Common myeloid progenitor, CD34-positive (primary cell): ENCODE data around the gene ARL8B.

ENCODE experiments used
- CTCF ChIA-PET: fragments of 350-600 bp; sonication (Branson Sonifier 250); formaldehyde crosslinking; loops from one replicate; lab custom pipeline; 2021; ENCODE audit warnings: antibody characterized with exemption; lab: Charles Lee
- POLR2A ChIA-PET: fragments of 350-600 bp; sonication (Branson Sonifier 250); formaldehyde crosslinking; loops from one replicate; lab custom pipeline; 2021; ENCODE audit warnings: antibody characterized with exemption; lab: Charles Lee
- DNase-seq, 3 donors: peaks; one replicate each; pipeline versions ENCODE4 v3.0.0 to v3.0.0-alpha.2; 2013
- H3K27ac ChIP-seq, 2 experiments: 1 replicate in 1 of 2; 2 replicates in 1 of 2; pipeline ENCODE4 v1.7.0; 2013; ENCODE audit warnings: inconsistent platforms in 2 of 2, low read length in 2 of 2, mild to moderate bottlenecking in 2 of 2, low read depth in 1 of 2, moderate library complexity in 1 of 2; ENCODE audit not compliant: severe bottlenecking in 2 of 2, insufficient read depth in 1 of 2, poor library complexity in 1 of 2
- H3K27me3 ChIP-seq, 5 experiments: replicated peaks in 2 of 5; 1 replicate in 3 of 5; 2 replicates in 2 of 5; pipeline versions ENCODE4 v1.6.1 to v1.7.0; 2013; ENCODE audit warnings: low read length in 4 of 5, mild to moderate bottlenecking in 2 of 5, moderate library complexity in 2 of 5, inconsistent platforms in 1 of 5; ENCODE audit not compliant: insufficient read depth in 5 of 5, control insufficient read depth in 4 of 5
- H3K36me3 ChIP-seq, 4 experiments: 1 replicate in 2 of 4; 2 replicates in 2 of 4; pipeline versions ENCODE4 v1.6.1 to v1.7.0; 2013; ENCODE audit warnings: low read length in 3 of 4, control low read depth in 1 of 4, mild to moderate bottlenecking in 1 of 4; ENCODE audit not compliant: control insufficient read depth in 4 of 4, insufficient read depth in 4 of 4
- H3K4me1 ChIP-seq, 4 experiments: 1 replicate in 3 of 4; 2 replicates in 1 of 4; pipeline versions ENCODE4 v1.6.1 to v1.7.1; 2013; ENCODE audit warnings: low read length in 3 of 4, mild to moderate bottlenecking in 3 of 4, control low read depth in 1 of 4, inconsistent platforms in 1 of 4, moderate library complexity in 1 of 4; ENCODE audit not compliant: control insufficient read depth in 4 of 4, insufficient read depth in 4 of 4; ENCODE audit errors: control extremely low read depth in 1 of 4
- H3K4me3 ChIP-seq, 7 experiments: 1 replicate in 4 of 7; 2 replicates in 3 of 7; pipeline versions ENCODE4 v1.5.1 to v1.7.0; 2013; ENCODE audit warnings: mild to moderate bottlenecking in 7 of 7, low read length in 6 of 7, moderate library complexity in 6 of 7, inconsistent platforms in 2 of 7, low read depth in 2 of 7, control low read depth in 1 of 7; ENCODE audit not compliant: insufficient read depth in 4 of 7, control insufficient read depth in 1 of 7; ENCODE audit errors: extremely low read depth in 1 of 7
- H3K9me3 ChIP-seq, 5 experiments: 1 replicate in 4 of 5; 2 replicates in 1 of 5; pipeline versions ENCODE4 v1.6.1 to v1.7.1; 2013; ENCODE audit warnings: low read length in 4 of 5, mild to moderate bottlenecking in 2 of 5, inconsistent platforms in 1 of 5, low read depth in 1 of 5, moderate library complexity in 1 of 5; ENCODE audit not compliant: control insufficient read depth in 4 of 5, insufficient read depth in 2 of 5; ENCODE audit errors: control extremely low read depth in 1 of 5
- WGBS: methylation state at CpG from one replicate; pipeline ENCODE4 v1.1.5; 2013; ENCODE audit not compliant: insufficient coverage; 5-methylcytosine and 5-hydroxymethylcytosine counted together

ARL8B gene

GRCh38 chr3:5151586-5151985 lies 29.5 kb downstream of the ARL8B start:
- Histone ChIP-seq H3K27ac (no peak overlapping the region), H3K9me3 (peaks cover 4 to 15% (median 8%) of the 10 kb centered on the region in 5 experiments), H3K4me3 (no peak overlapping the region), H3K4me1 (no peaks in the 10 kb centered on the region), H3K36me3 (peaks cover 3 to 31% (median 11%) of the 10 kb centered on the region in 4 experiments), H3K27me3 (no peaks in the 10 kb centered on the region)
- 100% methylated on average over 5 of the region's 6 CpGs for WGBS
- no peak for DNase-seq
- ChIA-PET POLR2A (no interaction called here), CTCF (interaction anchor here (0.7 to 2.1 kb wide), 5 partner anchors 9 to 30 kb away, joined by 3 to 7 read pairs (median 3); no protein-coding TSS in a partner anchor)

DNA sequence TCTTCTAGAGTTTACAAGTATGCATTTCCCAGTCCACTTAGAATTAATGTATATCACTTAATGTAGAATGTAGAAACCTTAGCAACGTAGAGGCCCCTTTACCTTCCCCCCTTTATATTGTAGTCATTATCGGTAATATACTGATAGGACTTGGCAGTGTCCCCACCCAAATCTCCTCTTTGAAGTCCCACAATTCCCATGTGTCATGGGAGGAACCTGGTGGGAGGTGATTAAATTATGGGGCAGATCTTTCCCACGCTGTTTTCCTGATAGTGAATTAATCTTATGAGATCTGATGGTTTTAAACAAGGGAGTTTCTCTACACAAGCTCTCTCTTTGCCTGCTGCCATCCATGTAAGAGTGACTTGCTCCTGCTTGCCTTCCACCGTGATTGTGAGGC lies 31.0 kb downstream of the ARL8B start:
- Histone ChIP-seq H3K27ac (no peak overlapping the region), H3K4me3 (no peak overlapping the region), H3K4me1 (no peaks in the 10 kb centered on the region), H3K9me3 (peaks cover 4 to 8% (median 7%) of the 10 kb centered on the region in 5 experiments), H3K27me3 (no peaks in the 10 kb centered on the region), H3K36me3 (peaks cover 3 to 21% (median 10%) of the 10 kb centered on the region in 4 experiments)
- no CpG with 5 or more reads among the region's 4 CpGs for WGBS
- POLR2A ChIA-PET = no interaction called here
- no peak for DNase-seq
- CTCF ChIA-PET = no interaction called here

- DNase-seq = no peak
- Histone ChIP-seq H3K4me3 (no peak overlapping the region), H3K27me3 (no peaks in the 10 kb centered on the region), H3K27ac (no peak overlapping the region), H3K9me3 (peaks cover 4 to 8% (median 4%) of the 10 kb centered on the region in 5 experiments), H3K36me3 (peaks cover 0 to 13% (median 4%) of the 10 kb centered on the region in 4 experiments), H3K4me1 (peaks cover 0 to 7% (median 0%) of the 10 kb centered on the region in 4 experiments)
- POLR2A ChIA-PET = no interaction called here
- CTCF ChIA-PET = interaction anchor here (1.7 kb wide), 1 partner anchor 26 kb away, joined by 4 read pairs; no protein-coding TSS in a partner anchor
Observed at GRCh38 chr3:5155241-5155640, 33.1 kb downstream of the ARL8B start.

DNA sequence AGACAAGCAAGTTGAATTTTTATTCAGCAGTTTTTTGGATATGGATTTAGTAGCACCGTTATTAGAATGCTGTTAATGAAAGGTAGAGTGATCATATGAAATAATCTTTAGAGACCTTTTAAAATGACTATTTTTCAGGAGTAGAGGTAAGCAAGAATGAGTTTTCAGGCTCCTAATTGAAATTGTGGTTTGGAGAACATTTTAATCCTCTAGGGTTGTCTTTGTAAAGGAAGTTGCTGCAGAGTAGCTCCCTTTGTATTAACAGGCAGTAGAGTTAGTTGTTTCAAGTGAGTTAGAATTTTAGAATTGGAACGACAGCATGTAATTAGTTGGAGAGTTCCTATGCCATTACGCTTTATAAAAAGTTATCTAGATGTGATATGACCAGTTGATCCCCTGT lies 38.2 kb downstream of the ARL8B start:
- 100% methylated on average over 1 of the region's 3 CpGs for WGBS
- H3K9me3 ChIP-seq = no peaks in the 10 kb centered on the region
- ChIA-PET POLR2A (no interaction called here), CTCF (interaction anchor here (2.1 kb wide), 1 partner anchor 17 kb away, joined by 5 read pairs; no protein-coding TSS in a partner anchor)
- peak overlapping the region in 1 of 7 experiments; percentile 8 for H3K4me3 ChIP-seq
- H3K27me3 ChIP-seq = no peaks in the 10 kb centered on the region
- H3K36me3 ChIP-seq = no peaks in the 10 kb centered on the region
- peaks cover 2 to 20% (median 12%) of the 10 kb centered on the region in 4 experiments for H3K4me1 ChIP-seq
- no peak overlapping the region for H3K27ac ChIP-seq
- no peak for DNase-seq

DNA sequence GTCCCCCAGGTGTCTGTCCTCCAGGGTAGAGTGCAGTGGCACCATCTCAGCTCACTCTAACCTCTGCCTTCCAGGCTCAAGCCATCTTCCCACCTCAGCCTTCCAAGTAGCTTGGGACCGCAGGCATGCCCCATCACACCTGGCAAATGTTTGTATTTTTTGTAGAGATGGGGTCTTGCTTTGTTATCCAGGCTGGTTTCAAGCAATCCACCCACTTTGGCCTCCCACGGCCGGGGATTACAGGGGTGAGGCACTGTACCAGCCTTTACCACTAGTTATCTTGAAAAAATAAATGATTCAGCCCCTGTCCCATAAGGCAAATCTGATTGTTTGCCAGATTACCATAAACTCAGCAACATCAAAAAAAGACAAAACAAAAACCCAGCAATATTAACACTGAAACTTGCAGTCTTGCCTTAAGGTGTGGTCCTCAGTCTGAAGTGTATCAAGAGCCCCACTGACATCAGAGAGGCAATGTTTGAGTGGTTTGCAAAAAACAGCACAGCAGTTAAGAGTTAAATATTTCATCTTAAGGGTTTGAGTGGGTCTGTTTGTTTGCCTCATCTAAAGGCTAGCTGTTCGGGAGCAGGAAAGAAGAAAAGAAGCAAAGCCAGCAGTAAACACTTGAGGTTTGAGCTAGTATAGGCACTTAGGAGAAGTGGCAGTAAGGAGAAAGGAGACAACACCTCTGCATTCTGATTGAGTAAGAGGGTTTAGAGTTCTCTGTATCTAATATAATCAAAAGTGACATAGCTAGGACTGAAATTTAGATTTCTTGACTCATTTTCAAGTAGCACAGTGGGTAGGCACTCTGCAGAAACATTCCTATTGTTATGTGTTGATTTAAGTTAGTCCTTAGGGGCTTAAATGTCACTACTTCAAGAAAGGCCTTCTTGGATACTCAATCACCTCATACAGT lies 39.1 kb downstream of the ARL8B start:
- Histone ChIP-seq H3K27me3 (no peaks in the 10 kb centered on the region), H3K4me1 (peaks cover 2 to 20% (median 12%) of the 10 kb centered on the region in 4 experiments), H3K36me3 (no peaks in the 10 kb centered on the region), H3K4me3 (no peak overlapping the region), H3K9me3 (no peaks in the 10 kb centered on the region), H3K27ac (no peak overlapping the region)
- DNase-seq = no peak
- 82% methylated on average over 3 of the region's 4 CpGs for WGBS
- POLR2A ChIA-PET = no interaction called here
- CTCF ChIA-PET = interaction anchor here (1.0 to 2.1 kb wide), 5 partner anchors 10 to 24 kb away, joined by 3 to 7 read pairs (median 3); no protein-coding TSS in a partner anchor

GRCh38 chr3:5162102-5162501 lies 40.0 kb downstream of the ARL8B start:
- WGBS = 75% methylated on average over 1 of the region's 1 CpG
- Histone ChIP-seq H3K4me1 (peaks cover 2 to 24% (median 12%) of the 10 kb centered on the region in 4 experiments), H3K36me3 (peaks cover 0 to 4% (median 1%) of the 10 kb centered on the region in 4 experiments), H3K9me3 (no peaks in the 10 kb centered on the region), H3K4me3 (no peak overlapping the region), H3K27ac (no peak overlapping the region), H3K27me3 (no peaks in the 10 kb centered on the region)
- no peak for DNase-seq
- CTCF ChIA-PET = interaction anchor here (1.0 to 2.1 kb wide), 5 partner anchors 11 to 25 kb away, joined by 3 to 7 read pairs (median 3); no protein-coding TSS in a partner anchor
- POLR2A ChIA-PET = no interaction called here

DNA sequence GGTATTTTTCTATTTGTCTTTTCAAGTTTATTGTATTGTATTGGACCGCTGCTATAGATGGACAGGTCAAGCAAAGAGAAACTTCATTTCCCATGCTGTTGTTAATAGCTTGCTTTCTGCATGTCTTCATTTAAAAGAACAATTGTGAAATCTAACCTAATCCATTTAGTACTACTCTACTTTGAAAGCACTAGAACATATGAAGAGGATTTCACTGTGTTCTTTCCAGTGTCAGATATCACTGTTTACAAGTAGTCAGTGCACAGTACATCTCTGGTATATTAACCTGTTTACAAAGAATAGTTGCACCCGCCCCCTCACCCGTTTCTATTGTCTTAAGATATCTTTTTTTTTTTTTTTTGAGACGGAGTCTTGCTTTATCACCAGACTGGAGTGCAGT lies 43.6 kb downstream of the ARL8B start:
- CTCF ChIA-PET = interaction anchor here (1.1 kb wide), 1 partner anchor 9 kb away, joined by 3 read pairs; no protein-coding TSS in a partner anchor
- no peaks in the 10 kb centered on the region for H3K27me3 ChIP-seq
- no peaks in the 10 kb centered on the region for H3K9me3 ChIP-seq
- no peak overlapping the region for H3K27ac ChIP-seq
- H3K36me3 ChIP-seq = peaks cover 0 to 4% (median 2%) of the 10 kb centered on the region in 4 experiments
- no peak for DNase-seq
- POLR2A ChIA-PET = no interaction called here
- H3K4me3 ChIP-seq = no peak overlapping the region
- no CpG with 5 or more reads among the region's 4 CpGs for WGBS
- H3K4me1 ChIP-seq = peaks cover 12 to 39% (median 18%) of the 10 kb centered on the region in 4 experiments
